ENCODE data around the gene TMC6. TPM values are rescaled to one million over a fixed set of nuclear protein-coding genes. Genes with fewer than 3 reads are reported as not detected.
"Not testable (repeated sequence)": the region's sequence is repeated elsewhere in the genome, so short reads cannot be mapped to it uniquely, and the experiment has no call there.

Gene TMC6
- total RNA-seq, 3 donors from 2014 or later: 18.6 to 45.9 (median 28.4) TPM

DNA sequence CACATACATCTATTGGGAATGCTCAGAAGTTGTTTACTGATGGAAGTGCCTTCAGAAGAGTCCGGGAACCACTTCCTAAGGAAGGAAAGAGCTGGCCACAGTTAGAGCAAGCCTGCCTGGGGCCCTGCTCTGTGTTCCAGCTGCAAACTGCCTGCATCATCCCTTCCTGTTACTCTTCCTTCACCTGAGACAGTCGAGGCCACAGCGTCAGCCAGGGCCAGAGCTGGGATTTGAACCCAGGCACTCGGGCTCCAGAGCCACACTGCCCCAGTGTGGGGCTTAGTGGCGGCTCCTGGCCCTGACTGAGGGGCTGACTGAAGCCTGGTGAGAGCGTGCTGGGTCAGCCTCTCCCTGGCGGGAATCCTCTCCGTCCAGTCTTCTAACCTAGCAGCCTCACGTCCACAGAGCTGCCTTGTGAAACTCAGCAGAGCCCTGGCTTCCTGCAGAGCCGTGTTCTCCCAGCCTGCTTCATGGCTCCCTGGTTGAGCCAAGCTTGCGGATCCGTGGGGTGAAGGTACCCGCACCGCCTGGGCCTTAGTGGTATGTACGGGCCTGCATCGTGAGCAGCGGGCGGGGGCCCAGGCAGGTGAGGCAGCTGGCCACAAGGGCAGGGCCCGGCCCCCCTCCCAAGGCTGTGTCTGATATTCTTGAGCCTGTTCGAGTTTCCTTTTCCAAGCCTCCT is 13.0 kb upstream of the TMC6 start:
- Histone ChIP-seq H3K9me3 (no peaks in the 10 kb centered on the region), H3K27ac (peak overlapping the region; percentile 76 to 79), H3K27me3 (no peaks in the 10 kb centered on the region), H3K4me1 (peaks cover 4 to 23% of the 10 kb centered on the region in 2 donors), H3K36me3 (no peaks in the 10 kb centered on the region), H3K4me3 (no peak overlapping the region)
- intact Hi-C loops (cut with DNase I; ENCODE audit: low total_unique reads): no loop called here
- DNase-seq (ENCODE audit: low spot score in 2 of 2): no peak
- TF ChIP-seq POLR2AphosphoS5 (IDR thresholded peaks at IDR 0.05): no peak
- TF ChIP-seq POLR2A (IDR thresholded peaks at IDR 0.05): no peak
- TF ChIP-seq CTCF (IDR thresholded peaks at IDR 0.05): no peak

GRCh38 chr17:78140169-78141051 is 11.9 kb upstream of the TMC6 start:
- Histone ChIP-seq H3K27me3 (no peaks in the 10 kb centered on the region), H3K9me3 (no peaks in the 10 kb centered on the region), H3K4me1 (peaks cover 4 to 23% of the 10 kb centered on the region in 2 donors), H3K27ac (peak overlapping the region; percentile 56 to 79), H3K4me3 (peak overlapping the region; percentile 10 to 44 (median 17)), H3K36me3 (no peaks in the 10 kb centered on the region)
- intact Hi-C loops (cut with DNase I; ENCODE audit: low total_unique reads): no loop called here
- TF ChIP-seq CTCF (IDR thresholded peaks at IDR 0.05): no peak
- TF ChIP-seq POLR2AphosphoS5 (IDR thresholded peaks at IDR 0.05): peak in 1 of 3 donors; percentile 12
- DNase-seq (ENCODE audit: low spot score in 2 of 2): peak; percentile 88 to 90

DNA sequence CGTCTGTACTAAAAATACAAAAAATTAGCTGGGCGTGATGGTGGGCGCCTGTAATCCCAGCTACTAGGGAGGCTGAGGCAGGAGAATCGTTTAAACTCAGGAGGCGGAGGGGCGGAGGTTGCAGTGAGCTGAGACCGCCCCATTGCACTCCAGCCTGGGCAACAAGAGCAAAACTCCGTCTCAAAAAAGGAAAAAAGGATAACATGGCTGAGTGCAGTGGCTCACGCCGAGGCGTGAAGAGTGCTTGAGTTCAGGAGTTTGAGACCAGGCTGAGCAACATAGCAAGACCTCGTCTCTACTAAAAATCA is 11.3 kb upstream of the TMC6 start:
- H3K36me3 ChIP-seq; intact Hi-C loops (cut with DNase I; ENCODE audit: low total_unique reads); H3K4me3 ChIP-seq; H3K9me3 ChIP-seq; DNase-seq (ENCODE audit: low spot score in 2 of 2); H3K27me3 ChIP-seq; H3K27ac ChIP-seq: not testable (repeated sequence)
- H3K4me1 ChIP-seq: peaks cover 4 to 19% of the 10 kb centered on the region in 2 donors

- Histone ChIP-seq H3K27ac (peak overlapping the region in 1 of 2 donors; percentile 10), H3K4me3 (no peak overlapping the region), H3K27me3 (no peaks in the 10 kb centered on the region), H3K36me3 (no peaks in the 10 kb centered on the region), H3K4me1 (peaks cover 4 to 8% of the 10 kb centered on the region in 2 donors), H3K9me3 (no peaks in the 10 kb centered on the region)
- intact Hi-C loops (cut with DNase I; ENCODE audit: low total_unique reads): no loop called here
- no peak for DNase-seq (ENCODE audit: low spot score in 2 of 2)
- TF ChIP-seq POLR2A (IDR thresholded peaks at IDR 0.05) (no peak), POLR2AphosphoS5 (IDR thresholded peaks at IDR 0.05) (no peak), CTCF (IDR thresholded peaks at IDR 0.05) (no peak)
Observed at GRCh38 chr17:78138204-78139060, 9.9 kb upstream of the TMC6 start.

- peaks cover 4 to 11% of the 10 kb centered on the region in 2 donors for H3K4me1 ChIP-seq
- no peak for TF ChIP-seq POLR2AphosphoS5 (IDR thresholded peaks at IDR 0.05)
- no peak for TF ChIP-seq POLR2A (IDR thresholded peaks at IDR 0.05)
- TF ChIP-seq CTCF (IDR thresholded peaks at IDR 0.05): no peak
- H3K27ac ChIP-seq: no peak overlapping the region
- intact Hi-C loops (cut with DNase I; ENCODE audit: low total_unique reads): no loop called here
- no peaks in the 10 kb centered on the region for H3K9me3 ChIP-seq
- H3K36me3 ChIP-seq: no peaks in the 10 kb centered on the region
- no peak overlapping the region for H3K4me3 ChIP-seq
- no peak for DNase-seq (ENCODE audit: low spot score in 2 of 2)
- no peaks in the 10 kb centered on the region for H3K27me3 ChIP-seq
Observed at GRCh38 chr17:78137392-78138203, 9.0 kb upstream of the TMC6 start.

Data from breast epithelium (tissue), 4 donors.